Neuronal stem cell (in vitro differentiated cells): ENCODE measurements around the gene N4BP2.
A peak's percentile ranks its signal among the peaks of the same experiment; 100 is the strongest.

ENCODE experiments used
- DNase-seq: peaks from one replicate; pipeline ENCODE4 v3.0.0-alpha.2; 2013; ENCODE audit warnings: low spot score
- H2AFZ ChIP-seq: one replicate; pipeline ENCODE4 v1.6.1; 2013; ENCODE audit warnings: mild to moderate bottlenecking, low read length, inconsistent platforms
- H2AK5ac ChIP-seq: 2 replicates; pipeline ENCODE4 v1.6.1; 2013; ENCODE audit warnings: low read depth, mild to moderate bottlenecking, inconsistent platforms, low read length, moderate library complexity, mixed read lengths
- H2BK120ac ChIP-seq: 2 replicates; pipeline ENCODE4 v1.6.1; 2013; ENCODE audit warnings: low read depth, mild to moderate bottlenecking, inconsistent platforms, low read length, moderate library complexity, mixed read lengths
- H2BK12ac ChIP-seq: one replicate; pipeline ENCODE4 v1.6.1; 2013; ENCODE audit warnings: low read length, inconsistent platforms
- H2BK15ac ChIP-seq: 2 replicates; pipeline ENCODE4 v1.6.1; 2013; ENCODE audit warnings: mild to moderate bottlenecking, low read length, inconsistent platforms, mixed read lengths
- H2BK5ac ChIP-seq: one replicate; pipeline ENCODE4 v1.6.1; 2013; ENCODE audit warnings: inconsistent platforms, mild to moderate bottlenecking, low read length, moderate library complexity
- H3K14ac ChIP-seq: one replicate; pipeline ENCODE4 v1.6.1; 2013; ENCODE audit warnings: low read length, inconsistent platforms
- H3K18ac ChIP-seq: 2 replicates; pipeline ENCODE4 v1.6.1; 2013; ENCODE audit warnings: low read length, inconsistent platforms
- H3K23ac ChIP-seq: 2 replicates; pipeline ENCODE4 v1.6.1; 2013; ENCODE audit warnings: low read depth, mild to moderate bottlenecking, mixed read lengths, low read length, inconsistent platforms; ENCODE audit not compliant: poor library complexity
- H3K27ac ChIP-seq: replicated peaks from 3 replicates; pipeline ENCODE4 v1.5.1; 2013; ENCODE audit warnings: low read length, inconsistent platforms
- H3K27me3 ChIP-seq, 3 experiments: 2 replicates each; pipeline ENCODE4 v1.6.1; 2013; ENCODE audit warnings: low read length in 3 of 3, mild to moderate bottlenecking in 2 of 3, inconsistent platforms in 1 of 3, low read depth in 1 of 3, mixed read lengths in 1 of 3, moderate library complexity in 1 of 3; ENCODE audit not compliant: control insufficient read depth in 3 of 3, insufficient read depth in 3 of 3
- H3K36me3 ChIP-seq, 2 donors: replicated peaks in 1 of 2; 2 replicates each; pipeline ENCODE4 v1.6.1; 2013; ENCODE audit warnings: low read length in 2 of 2; ENCODE audit not compliant: control insufficient read depth in 2 of 2, insufficient read depth in 2 of 2
- H3K4ac ChIP-seq: 2 replicates; pipeline ENCODE4 v1.6.1; 2013; ENCODE audit warnings: inconsistent platforms, mild to moderate bottlenecking, low read length, moderate library complexity
- H3K4me1 ChIP-seq, 2 donors: 1 replicate in 1 of 2; 2 replicates in 1 of 2; pipeline ENCODE4 v1.6.1; 2013; ENCODE audit warnings: low read length in 2 of 2, low read depth in 1 of 2; ENCODE audit not compliant: control insufficient read depth in 2 of 2, insufficient read depth in 1 of 2
- H3K4me2 ChIP-seq: one replicate; pipeline ENCODE4 v1.6.1; 2013; ENCODE audit warnings: mild to moderate bottlenecking, low read length, inconsistent platforms; ENCODE audit not compliant: insufficient read depth, poor library complexity, severe bottlenecking
- H3K4me3 ChIP-seq, 2 donors: 2 replicates each; pipeline ENCODE4 v1.5.1; 2013; ENCODE audit warnings: low read length in 2 of 2, mild to moderate bottlenecking in 2 of 2, inconsistent platforms in 1 of 2, moderate library complexity in 1 of 2
- H3K79me1 ChIP-seq: one replicate; pipeline ENCODE4 v1.6.1; 2013; ENCODE audit warnings: low read depth, mild to moderate bottlenecking, inconsistent platforms, low read length, moderate library complexity
- H3K9ac ChIP-seq: one replicate; pipeline ENCODE4 v1.6.1; 2013; ENCODE audit warnings: mild to moderate bottlenecking, low read depth, low read length, inconsistent platforms; ENCODE audit not compliant: poor library complexity
- H3K9me3 ChIP-seq, 2 donors: replicated peaks in 1 of 2; 2 replicates each; pipeline versions ENCODE3 to v1.6.1; 2013; ENCODE audit warnings: low read length in 2 of 2, mild to moderate bottlenecking in 2 of 2, inconsistent platforms in 1 of 2, low read depth in 1 of 2, mixed read lengths in 1 of 2, moderate library complexity in 1 of 2; ENCODE audit not compliant: control insufficient read depth in 2 of 2, insufficient read depth in 1 of 2
- H4K8ac ChIP-seq: one replicate; pipeline ENCODE4 v1.6.1; 2013; ENCODE audit warnings: low read depth, mild to moderate bottlenecking, inconsistent platforms, low read length, moderate library complexity
- H4K91ac ChIP-seq: one replicate; pipeline ENCODE4 v1.6.1; 2013; ENCODE audit warnings: low read length, low read depth, mild to moderate bottlenecking, inconsistent platforms; ENCODE audit not compliant: poor library complexity
- WGBS, 2 donors: extraction: QIAGEN DNeasy Blood & Tissue Kit; methylation state at CpG; one replicate each; pipeline ENCODE4 v1.1.7; 2013; ENCODE audit warnings: missing lambda C conversion rate in 2 of 2, mixed read lengths in 1 of 2; ENCODE audit not compliant: insufficient read length in 2 of 2, insufficient replicate concordance in 1 of 2; ENCODE audit errors: extremely low coverage in 2 of 2; 5-methylcytosine and 5-hydroxymethylcytosine counted together

The N4BP2 gene

GRCh38 chr4:40058854-40059253, 2.2 kb downstream of the N4BP2 start:
- no peak overlapping the region for H3K4me2 ChIP-seq
- no peak overlapping the region for H2BK15ac ChIP-seq
- H2BK12ac ChIP-seq: no peak overlapping the region
- no peaks in the 10 kb centered on the region for H3K27me3 ChIP-seq
- no peak overlapping the region for H3K23ac ChIP-seq
- H2BK5ac ChIP-seq: no peak overlapping the region
- no peak overlapping the region for H3K18ac ChIP-seq
- H4K91ac ChIP-seq: no peak overlapping the region
- no peak overlapping the region for H3K27ac ChIP-seq
- no peak overlapping the region for H3K4ac ChIP-seq
- DNase-seq: no peak
- H2AK5ac ChIP-seq: no peak overlapping the region
- H3K4me1 ChIP-seq: peaks cover 4 to 5% of the 10 kb centered on the region in 2 donors
- H3K14ac ChIP-seq: no peak overlapping the region
- no CpG with 5 or more reads among the region's 14 CpGs for WGBS, 2 donors
- H3K79me1 ChIP-seq: peaks cover 3% of the 10 kb centered on the region
- peaks cover 2 to 48% of the 10 kb centered on the region in 2 donors for H3K36me3 ChIP-seq
- H3K4me3 ChIP-seq: peak overlapping the region in 1 of 2 donors; percentile 86
- no peak overlapping the region for H4K8ac ChIP-seq
- H2AFZ ChIP-seq: no peak overlapping the region
- H3K9ac ChIP-seq: no peak overlapping the region
- no peak overlapping the region for H2BK120ac ChIP-seq
- H3K9me3 ChIP-seq: no peaks in the 10 kb centered on the region

GRCh38 chr4:40059362-40059761, 2.7 kb downstream of the N4BP2 start:
- peaks cover 2 to 53% of the 10 kb centered on the region in 2 donors for H3K36me3 ChIP-seq
- no peaks in the 10 kb centered on the region for H3K9me3 ChIP-seq
- H2BK120ac ChIP-seq: no peak overlapping the region
- H2BK5ac ChIP-seq: no peak overlapping the region
- DNase-seq: no peak
- no peak overlapping the region for H3K4ac ChIP-seq
- H2AK5ac ChIP-seq: no peak overlapping the region
- H3K27me3 ChIP-seq: no peaks in the 10 kb centered on the region
- no peak overlapping the region for H2BK15ac ChIP-seq
- no peak overlapping the region for H3K27ac ChIP-seq
- H2AFZ ChIP-seq: no peak overlapping the region
- peaks cover 3% of the 10 kb centered on the region for H3K79me1 ChIP-seq
- no peak overlapping the region for H2BK12ac ChIP-seq
- H4K8ac ChIP-seq: no peak overlapping the region
- no CpG with 5 or more reads among the region's 6 CpGs for WGBS, 2 donors
- H3K9ac ChIP-seq: no peak overlapping the region
- no peak overlapping the region for H3K4me2 ChIP-seq
- H3K18ac ChIP-seq: no peak overlapping the region
- H3K4me1 ChIP-seq: peaks cover 4 to 5% of the 10 kb centered on the region in 2 donors
- no peak overlapping the region for H4K91ac ChIP-seq
- H3K4me3 ChIP-seq: no peak overlapping the region
- H3K23ac ChIP-seq: no peak overlapping the region
- no peak overlapping the region for H3K14ac ChIP-seq

DNA sequence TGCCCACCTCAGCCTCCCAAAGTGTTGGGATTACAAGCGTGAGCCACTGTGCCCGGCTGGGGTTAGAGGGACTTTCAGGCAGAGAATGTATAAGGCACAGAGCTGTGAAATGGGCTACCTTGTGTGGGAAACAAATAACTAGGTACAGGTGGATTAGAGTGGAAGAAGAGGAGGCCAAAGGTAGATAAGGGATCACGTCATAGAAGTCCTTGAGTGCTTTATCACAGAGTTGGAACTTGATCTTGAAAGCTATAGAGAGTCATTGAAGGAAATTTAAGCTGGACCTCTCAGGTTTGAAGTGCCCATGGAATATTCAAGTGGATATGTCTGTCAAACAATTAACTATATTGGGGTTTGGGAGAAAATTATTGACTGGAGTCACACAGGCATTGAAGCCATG, 8.4 kb downstream of the N4BP2 start:
- Histone ChIP-seq H2AK5ac (no peak overlapping the region), H3K9me3 (no peaks in the 10 kb centered on the region), H3K9ac (no peak overlapping the region), H3K4me1 (no peaks in the 10 kb centered on the region), H2BK5ac (no peak overlapping the region), H3K79me1 (peaks cover 9% of the 10 kb centered on the region), H4K8ac (no peak overlapping the region), H3K4me3 (no peak overlapping the region), H3K36me3 (peaks cover 0 to 88% of the 10 kb centered on the region in 2 donors), H3K23ac (no peak overlapping the region), H3K27ac (no peak overlapping the region), H2AFZ (no peak overlapping the region), H3K14ac (no peak overlapping the region), H2BK12ac (no peak overlapping the region), H3K4me2 (no peak overlapping the region), H3K4ac (no peak overlapping the region), H2BK120ac (no peak overlapping the region), H4K91ac (no peak overlapping the region), H3K18ac (no peak overlapping the region), H2BK15ac (no peak overlapping the region), H3K27me3 (no peaks in the 10 kb centered on the region)
- WGBS, 2 donors: no CpG with 5 or more reads among the region's 3 CpGs
- no peak for DNase-seq

DNA sequence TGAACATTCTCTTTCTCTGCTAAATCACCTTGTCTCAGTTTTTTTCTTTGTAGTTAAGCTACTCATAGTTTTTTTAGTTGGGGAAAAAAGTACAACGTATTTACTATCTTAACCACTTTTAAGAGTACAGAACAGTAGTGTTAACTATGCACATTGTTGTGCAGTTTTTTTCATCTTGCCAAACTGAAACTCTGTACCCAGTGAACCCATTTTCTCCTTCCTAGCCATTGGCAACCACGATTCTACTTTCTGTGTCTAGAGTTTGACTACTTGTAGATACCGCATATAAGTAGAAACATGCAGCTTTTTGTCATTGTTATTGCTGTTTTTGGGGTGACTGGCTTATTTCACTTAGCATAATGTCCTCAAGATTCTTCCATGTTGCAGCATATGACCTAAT, 10.0 kb downstream of the N4BP2 start:
- Histone ChIP-seq H3K36me3 (peaks cover 0 to 79% of the 10 kb centered on the region in 2 donors), H4K8ac (no peak overlapping the region), H3K23ac (no peak overlapping the region), H3K27me3 (no peaks in the 10 kb centered on the region), H4K91ac (no peak overlapping the region), H2BK12ac (no peak overlapping the region), H2BK120ac (no peak overlapping the region), H3K9ac (no peak overlapping the region), H3K4me1 (no peaks in the 10 kb centered on the region), H3K4me2 (no peak overlapping the region), H3K4me3 (no peak overlapping the region), H2AFZ (no peak overlapping the region), H2AK5ac (no peak overlapping the region), H3K27ac (no peak overlapping the region), H3K79me1 (peaks cover 6% of the 10 kb centered on the region), H2BK15ac (no peak overlapping the region), H3K18ac (no peak overlapping the region), H3K9me3 (no peaks in the 10 kb centered on the region), H3K14ac (no peak overlapping the region), H3K4ac (no peak overlapping the region), H2BK5ac (no peak overlapping the region)
- no CpG with 5 or more reads among the region's 3 CpGs for WGBS, 2 donors
- DNase-seq: no peak
